Effector memory CD8-positive, alpha-beta T cell (primary cell): ENCODE measurements around the gene CD300LF.

Source experiments
- ATAC-seq: fragments of 150-1000 bp; cut with Tn5 transposase; replicated peaks from 2 replicates; pipeline ENCODE4 v1.10.0; 2021; ENCODE audit warnings: mild to moderate bottlenecking, moderate library complexity
- DNase-seq, 3 experiments: peaks; one replicate each; pipeline ENCODE4 v3.0.0; 2021
- H3K27ac Mint-ChIP-seq, 2 donors: one replicate each; pipeline ENCODE4 v1.8.0; 2022; ENCODE audit warnings: mild to moderate bottlenecking in 2 of 2, mixed read lengths in 2 of 2, moderate library complexity in 2 of 2
- H3K27me3 Mint-ChIP-seq, 2 donors: one replicate each; pipeline ENCODE4 v1.8.0; 2022; ENCODE audit warnings: mixed read lengths in 2 of 2
- H3K36me3 Mint-ChIP-seq: one replicate; pipeline ENCODE4 v1.8.0; 2022; ENCODE audit warnings: mild to moderate bottlenecking, moderate library complexity, mixed read lengths; ENCODE audit not compliant: insufficient read depth
- H3K4me1 Mint-ChIP-seq, 2 donors: one replicate each; pipeline ENCODE4 v1.8.0; 2022; ENCODE audit warnings: low read depth in 2 of 2, mixed read lengths in 2 of 2
- H3K4me3 Mint-ChIP-seq, 2 donors: one replicate each; pipeline ENCODE4 v1.8.0; 2022; ENCODE audit warnings: mild to moderate bottlenecking in 2 of 2, mixed read lengths in 2 of 2, moderate library complexity in 2 of 2
- H3K9me3 Mint-ChIP-seq, 2 donors: one replicate each; pipeline ENCODE4 v1.8.0; 2022; ENCODE audit warnings: mixed read lengths in 2 of 2
- total RNA-seq, 9 experiments: gene quantifications; one replicate each; lab custom pipeline; 2026; lab: John Stamatoyannopoulos, UW

CD300LF gene
- 0 to 0.13 (median 0) reads per million in 9 experiments for total RNA-seq

GRCh38 chr17:74712756-74713155, at the start of gene CD300LF:
Gene CD300LF (minus strand): TSS chr17:74712923. CDS start chr17:74712866, 57 bp downstream.
- ATAC-seq = peak; percentile 29
- H3K4me3 Mint-ChIP-seq = peak within 1 kb of the TSS in 1 of 2 donors; percentile 4
- peaks cover 6 to 13% of the 10 kb centered on the region in 2 donors for H3K4me1 Mint-ChIP-seq
- H3K36me3 Mint-ChIP-seq = no peaks in the 10 kb centered on the region
- no peak for DNase-seq
- peaks cover 0 to 33% of the 10 kb centered on the region in 2 donors for H3K27me3 Mint-ChIP-seq
- no peak within 1 kb of the TSS for H3K27ac Mint-ChIP-seq
- H3K9me3 Mint-ChIP-seq = no peaks in the 10 kb centered on the region

- no peaks in the 10 kb centered on the region for H3K9me3 Mint-ChIP-seq
- peaks cover 52 to 61% of the 10 kb centered on the region in 2 donors for H3K4me1 Mint-ChIP-seq
- H3K27me3 Mint-ChIP-seq = no peaks in the 10 kb centered on the region
- no peak overlapping the region for H3K4me3 Mint-ChIP-seq
- DNase-seq (no peak), ATAC-seq (no peak)
- H3K27ac Mint-ChIP-seq = peak overlapping the region; percentile 60 to 80
- peaks cover 67% of the 10 kb centered on the region for H3K36me3 Mint-ChIP-seq
These were observed 49.2 kb upstream of the CD300LF start for GRCh38 chr17:74761931-74762330.

- ATAC-seq (no peak), DNase-seq (no peak)
- peak overlapping the region; percentile 60 to 80 for H3K27ac Mint-ChIP-seq
- H3K4me1 Mint-ChIP-seq = peaks cover 55 to 62% of the 10 kb centered on the region in 2 donors
- H3K36me3 Mint-ChIP-seq = peaks cover 65% of the 10 kb centered on the region
- no peaks in the 10 kb centered on the region for H3K27me3 Mint-ChIP-seq
- peak overlapping the region; percentile 12 to 98 for H3K4me3 Mint-ChIP-seq
- no peaks in the 10 kb centered on the region for H3K9me3 Mint-ChIP-seq
These were observed 48.7 kb upstream of the CD300LF start for GRCh38 chr17:74761419-74761818.

GRCh38 chr17:74760404-74761105, 47.8 kb upstream of the CD300LF start:
- peaks cover 58 to 63% of the 10 kb centered on the region in 2 donors for H3K4me1 Mint-ChIP-seq
- peak overlapping the region; percentile 98 to 99 for H3K4me3 Mint-ChIP-seq
- peaks cover 61% of the 10 kb centered on the region for H3K36me3 Mint-ChIP-seq
- H3K27ac Mint-ChIP-seq = peak overlapping the region; percentile 80 to 93
- no peaks in the 10 kb centered on the region for H3K9me3 Mint-ChIP-seq
- ATAC-seq = no peak
- no peak for DNase-seq
- no peaks in the 10 kb centered on the region for H3K27me3 Mint-ChIP-seq

- DNase-seq (no peak), ATAC-seq (no peak)
- Mint-ChIP-seq H3K27me3 (no peaks in the 10 kb centered on the region), H3K9me3 (no peaks in the 10 kb centered on the region), H3K4me3 (peak overlapping the region; percentile 98 to 99), H3K36me3 (peaks cover 61% of the 10 kb centered on the region), H3K4me1 (peaks cover 60 to 69% of the 10 kb centered on the region in 2 donors), H3K27ac (peak overlapping the region; percentile 93)
These were observed 47.2 kb upstream of the CD300LF start for GRCh38 chr17:74759941-74760340.

- Mint-ChIP-seq H3K27ac (peak overlapping the region; percentile 93), H3K36me3 (peaks cover 61% of the 10 kb centered on the region), H3K4me1 (peaks cover 63 to 70% of the 10 kb centered on the region in 2 donors), H3K9me3 (no peaks in the 10 kb centered on the region), H3K27me3 (no peaks in the 10 kb centered on the region), H3K4me3 (peak overlapping the region; percentile 98 to 99)
- ATAC-seq (peak; percentile 91), DNase-seq (peak; percentile 55 to 61 (median 59))
These were observed 46.6 kb upstream of the CD300LF start for GRCh38 chr17:74759243-74759801.

- no peaks in the 10 kb centered on the region for H3K27me3 Mint-ChIP-seq
- DNase-seq = no peak
- H3K27ac Mint-ChIP-seq = peak overlapping the region; percentile 93
- H3K4me3 Mint-ChIP-seq = peak overlapping the region; percentile 98 to 99
- ATAC-seq = peak; percentile 27
- peaks cover 68% of the 10 kb centered on the region in 2 donors for H3K4me1 Mint-ChIP-seq
- peaks cover 61% of the 10 kb centered on the region for H3K36me3 Mint-ChIP-seq
- H3K9me3 Mint-ChIP-seq = no peaks in the 10 kb centered on the region
These were observed 46.1 kb upstream of the CD300LF start for GRCh38 chr17:74758848-74759168.

GRCh38 chr17:74757931-74758847, 45.5 kb upstream of the CD300LF start:
- no peak for DNase-seq
- H3K4me1 Mint-ChIP-seq = peaks cover 73 to 74% of the 10 kb centered on the region in 2 donors
- peak overlapping the region; percentile 98 to 99 for H3K4me3 Mint-ChIP-seq
- peak overlapping the region; percentile 93 for H3K27ac Mint-ChIP-seq
- no peaks in the 10 kb centered on the region for H3K27me3 Mint-ChIP-seq
- ATAC-seq = no peak
- peaks cover 61% of the 10 kb centered on the region for H3K36me3 Mint-ChIP-seq
- H3K9me3 Mint-ChIP-seq = no peaks in the 10 kb centered on the region

- no peaks in the 10 kb centered on the region for H3K27me3 Mint-ChIP-seq
- no peak for DNase-seq
- H3K9me3 Mint-ChIP-seq = no peaks in the 10 kb centered on the region
- peaks cover 75 to 78% of the 10 kb centered on the region in 2 donors for H3K4me1 Mint-ChIP-seq
- H3K4me3 Mint-ChIP-seq = peak overlapping the region; percentile 98 to 99
- ATAC-seq = no peak
- H3K27ac Mint-ChIP-seq = peak overlapping the region; percentile 93
- H3K36me3 Mint-ChIP-seq = peaks cover 61% of the 10 kb centered on the region
These were observed 44.8 kb upstream of the CD300LF start for GRCh38 chr17:74757502-74757901.

GRCh38 chr17:74756891-74757290, 44.2 kb upstream of the CD300LF start:
- H3K27ac Mint-ChIP-seq = peak overlapping the region; percentile 93

GRCh38 chr17:74755533-74755932, 42.8 kb upstream of the CD300LF start:
- Mint-ChIP-seq H3K36me3 (peaks cover 77% of the 10 kb centered on the region), H3K27ac (peak overlapping the region; percentile 90 to 93), H3K4me3 (peak overlapping the region; percentile 98 to 99), H3K4me1 (peaks cover 83 to 85% of the 10 kb centered on the region in 2 donors), H3K9me3 (no peaks in the 10 kb centered on the region), H3K27me3 (no peaks in the 10 kb centered on the region)
- ATAC-seq (no peak), DNase-seq (no peak)

More at GRCh38 chr17:74756891-74757290, 44.2 kb upstream of the CD300LF start:
- Mint-ChIP-seq H3K4me3 (peak overlapping the region; percentile 98 to 99), H3K36me3 (peaks cover 67% of the 10 kb centered on the region), H3K4me1 (peaks cover 79 to 81% of the 10 kb centered on the region in 2 donors), H3K27me3 (no peaks in the 10 kb centered on the region), H3K9me3 (no peaks in the 10 kb centered on the region)
- ATAC-seq (no peak), DNase-seq (no peak)

- peak; percentile 13 for ATAC-seq
- H3K4me3 Mint-ChIP-seq = peak overlapping the region; percentile 98 to 99
- no peaks in the 10 kb centered on the region for H3K27me3 Mint-ChIP-seq
- H3K27ac Mint-ChIP-seq = peak overlapping the region; percentile 90 to 93
- H3K9me3 Mint-ChIP-seq = no peaks in the 10 kb centered on the region
- DNase-seq = no peak
- peaks cover 81 to 82% of the 10 kb centered on the region in 2 donors for H3K4me1 Mint-ChIP-seq
- peaks cover 84% of the 10 kb centered on the region for H3K36me3 Mint-ChIP-seq
These were observed 42.1 kb upstream of the CD300LF start for GRCh38 chr17:74754832-74755231.

GRCh38 chr17:74752822-74753401, 40.2 kb upstream of the CD300LF start:
- Mint-ChIP-seq H3K27me3 (no peaks in the 10 kb centered on the region), H3K9me3 (no peaks in the 10 kb centered on the region), H3K4me1 (peaks cover 64 to 69% of the 10 kb centered on the region in 2 donors), H3K36me3 (peaks cover 82% of the 10 kb centered on the region), H3K27ac (peak overlapping the region; percentile 90 to 93), H3K4me3 (peak overlapping the region; percentile 98 to 99)
- DNase-seq (no peak), ATAC-seq (no peak)
